Lung (tissue), 12 donors: ENCODE measurements around the gene ARHGAP45. TPM values are rescaled to one million over a fixed set of nuclear protein-coding genes. Genes with fewer than 3 reads are reported as not detected.
A peak's percentile ranks its signal among the peaks of the same experiment; 100 is the strongest.

ENCODE experiments used
- ATAC-seq: fragments of 200-7000 bp; cut with Tn5 transposase; one replicate; pipeline ENCODE4 v1.9.1; 2020; ENCODE audit warnings: moderate number of reproducible peaks; ENCODE audit not compliant: insufficient read depth, low FRiP score
- DNase-seq, 3 donors: peaks; one replicate each; pipeline ENCODE4 v3.0.0-alpha.2; 2013 to 2017
- H3K27ac ChIP-seq, 2 donors: one replicate each; pipeline ENCODE4 v1.5.1; 2013; ENCODE audit warnings: mild to moderate bottlenecking in 2 of 2, moderate library complexity in 2 of 2, control low read depth in 1 of 2, inconsistent platforms in 1 of 2, low read depth in 1 of 2, low read length in 1 of 2
- H3K27me3 ChIP-seq, 3 donors: one replicate each; pipeline ENCODE4 v1.5.1; 2013; ENCODE audit warnings: low read length in 2 of 3; ENCODE audit not compliant: control insufficient read depth in 3 of 3, insufficient read depth in 3 of 3
- H3K36me3 ChIP-seq, 4 donors: one replicate each; pipeline ENCODE4 v1.5.1; 2013; ENCODE audit warnings: low read length in 4 of 4, mild to moderate bottlenecking in 1 of 4, moderate library complexity in 1 of 4; ENCODE audit not compliant: control insufficient read depth in 4 of 4, insufficient read depth in 4 of 4
- H3K4me1 ChIP-seq, 5 donors: one replicate each; pipeline ENCODE4 v1.5.1; 2013; ENCODE audit warnings: low read length in 5 of 5, mild to moderate bottlenecking in 2 of 5, moderate library complexity in 1 of 5; ENCODE audit not compliant: control insufficient read depth in 5 of 5, insufficient read depth in 5 of 5
- H3K4me3 ChIP-seq: one replicate; pipeline ENCODE4 v1.5.1; 2013; ENCODE audit warnings: mild to moderate bottlenecking, control low read depth, moderate library complexity
- H3K9ac ChIP-seq, 2 donors: one replicate each; pipeline ENCODE4 v1.5.1; 2013; ENCODE audit warnings: low read length in 2 of 2, control low read depth in 1 of 2; ENCODE audit not compliant: insufficient read depth in 1 of 2
- H3K9me3 ChIP-seq, 4 donors: one replicate each; pipeline ENCODE4 v1.5.1; 2013; ENCODE audit warnings: low read length in 3 of 4, mild to moderate bottlenecking in 1 of 4, moderate library complexity in 1 of 4; ENCODE audit not compliant: control insufficient read depth in 4 of 4, insufficient read depth in 3 of 4
- WGBS, 2 donors: extraction: QIAGEN DNeasy Blood & Tissue Kit; methylation state at CpG; one replicate each; pipeline ENCODE4 v1.1.7; 2013; 5-methylcytosine and 5-hydroxymethylcytosine counted together
- polyA plus RNA-seq, 2 donors: library from polyadenylated mRNA; stranded (reverse); fragments of 200-250 nt; gene quantifications; one replicate each; pipeline ENCODE4 v1.2.1, GENCODE V29; 2013
- total RNA-seq, 2 donors: library from RNA; depleted of rRNA in 1 of 2; stranded (reverse); fragments of >200 nt in 1 of 2; gene quantifications; one replicate each; pipeline ENCODE4 v1.2.1, GENCODE V29; 2014 to 2021
- TF ChIP-seq, protein P1 (sequence below): IDR thresholded peaks from 2 replicates; pipeline ENCODE4 v1.5.1; 2012; ENCODE audit warnings: mild to moderate bottlenecking; ENCODE audit errors: control extremely low read depth, extremely low read depth
- donor health status: control.
- donor health status: control.
- donor health status: Bipolar disorder and iron deficiency.
- donor health status: healthy.
- donor health status: DM: yes; HTN: yes; CAD: no.

ARHGAP45 gene
- total and polyA plus RNA-seq, 4 donors: 23.8 to 117 (median 80.9) TPM

- peaks cover 0 to 2% (median 0%) of the 10 kb centered on the region in 4 donors for H3K9me3 ChIP-seq
- WGBS, 2 donors: 60 to 75% methylated on average over 17 of the region's 17 CpGs
- H3K4me3 ChIP-seq: no peak overlapping the region
- peak overlapping the region in 1 of 2 donors; percentile 56 for H3K27ac ChIP-seq
- peaks cover 0 to 29% (median 0%) of the 10 kb centered on the region in 5 donors for H3K4me1 ChIP-seq
- H3K27me3 ChIP-seq: peaks cover 0 to 35% (median 29%) of the 10 kb centered on the region in 3 donors
- TF ChIP-seq, protein P1, sequence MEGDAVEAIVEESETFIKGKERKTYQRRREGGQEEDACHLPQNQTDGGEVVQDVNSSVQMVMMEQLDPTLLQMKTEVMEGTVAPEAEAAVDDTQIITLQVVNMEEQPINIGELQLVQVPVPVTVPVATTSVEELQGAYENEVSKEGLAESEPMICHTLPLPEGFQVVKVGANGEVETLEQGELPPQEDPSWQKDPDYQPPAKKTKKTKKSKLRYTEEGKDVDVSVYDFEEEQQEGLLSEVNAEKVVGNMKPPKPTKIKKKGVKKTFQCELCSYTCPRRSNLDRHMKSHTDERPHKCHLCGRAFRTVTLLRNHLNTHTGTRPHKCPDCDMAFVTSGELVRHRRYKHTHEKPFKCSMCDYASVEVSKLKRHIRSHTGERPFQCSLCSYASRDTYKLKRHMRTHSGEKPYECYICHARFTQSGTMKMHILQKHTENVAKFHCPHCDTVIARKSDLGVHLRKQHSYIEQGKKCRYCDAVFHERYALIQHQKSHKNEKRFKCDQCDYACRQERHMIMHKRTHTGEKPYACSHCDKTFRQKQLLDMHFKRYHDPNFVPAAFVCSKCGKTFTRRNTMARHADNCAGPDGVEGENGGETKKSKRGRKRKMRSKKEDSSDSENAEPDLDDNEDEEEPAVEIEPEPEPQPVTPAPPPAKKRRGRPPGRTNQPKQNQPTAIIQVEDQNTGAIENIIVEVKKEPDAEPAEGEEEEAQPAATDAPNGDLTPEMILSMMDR: no peak
- H3K9ac ChIP-seq: no peak overlapping the region
- ATAC-seq (peak; percentile 38), DNase-seq (no peak)
- peaks cover 0 to under 1% (median 0%) of the 10 kb centered on the region in 4 donors for H3K36me3 ChIP-seq
These were observed 1.3 kb upstream of the ARHGAP45 start for GRCh38 chr19:1065606-1066109.

GRCh38 chr19:1066251-1066747 lies 668 bp upstream of the ARHGAP45 start:
- Histone ChIP-seq H3K9ac (no peak overlapping the region), H3K9me3 (peaks cover 0 to 2% (median 0%) of the 10 kb centered on the region in 4 donors), H3K36me3 (peaks cover 0 to 7% (median 0%) of the 10 kb centered on the region in 4 donors), H3K27ac (peak overlapping the region in 1 of 2 donors; percentile 43), H3K4me1 (peaks cover 0 to 31% (median 0%) of the 10 kb centered on the region in 5 donors), H3K27me3 (peaks cover 0 to 38% (median 31%) of the 10 kb centered on the region in 3 donors), H3K4me3 (peak overlapping the region; percentile 0)
- TF ChIP-seq, protein P1: no peak
- DNase-seq (no peak), ATAC-seq (no peak)
- 31 to 36% methylated on average over 17 of the region's 17 CpGs for WGBS, 2 donors

- H3K4me1 ChIP-seq: peaks cover 0 to 34% (median 0%) of the 10 kb centered on the region in 5 donors
- H3K27ac ChIP-seq: peak overlapping the region in 1 of 2 donors; percentile 90
- H3K9ac ChIP-seq: no peak overlapping the region
- ATAC-seq (no peak), DNase-seq (no peak)
- H3K36me3 ChIP-seq: peaks cover 0 to 11% (median 0%) of the 10 kb centered on the region in 4 donors
- WGBS, 2 donors: 2 to 4% methylated on average over 25 to 38 of the region's 38 CpGs
- H3K27me3 ChIP-seq: peaks cover 0 to 48% (median 40%) of the 10 kb centered on the region in 3 donors
- TF ChIP-seq, protein P1: no peak
- peaks cover 0 to 2% (median 0%) of the 10 kb centered on the region in 4 donors for H3K9me3 ChIP-seq
- peak overlapping the region; percentile 59 for H3K4me3 ChIP-seq
These were observed 482 bp downstream of the ARHGAP45 start for GRCh38 chr19:1067341-1067957.
